Activated CD4-positive, alpha-beta T cell treated with anti-CD3 and anti-CD28 coated beads for 48 hours (primary cell): ENCODE data around the gene GGN.
A peak's percentile ranks its signal among the peaks of the same experiment; 100 is the strongest.
"Not testable (repeated sequence)": the region's sequence is repeated elsewhere in the genome, so short reads cannot be mapped to it uniquely, and the experiment has no call there.

Experiments used
- DNase-seq: peaks from one replicate; pipeline ENCODE4 v3.0.0-alpha.2; 2020

Gene GGN

GRCh38 chr19:38411041-38411712 lies 23.3 kb upstream of the GGN start:
- DNase-seq = no peak

- not testable (repeated sequence) for DNase-seq
Measured at GRCh38 chr19:38410407-38410806, 22.6 kb upstream of the GGN start.

GRCh38 chr19:38409631-38410133 lies 21.8 kb upstream of the GGN start:
- DNase-seq = no peak

GRCh38 chr19:38405276-38405675 lies 17.4 kb upstream of the GGN start:
- no peak for DNase-seq

- DNase-seq = no peak
Measured at GRCh38 chr19:38404858-38405257, 17.0 kb upstream of the GGN start.

GRCh38 chr19:38402967-38403674 lies 15.3 kb upstream of the GGN start, which contains the start of gene FAM98C:
TSS of gene FAM98C (plus strand) at chr19:38403093. CDS start at chr19:38403154, 61 bp downstream.
- peak; percentile 97 for DNase-seq

GRCh38 chr19:38402623-38402966 lies 14.8 kb upstream of the GGN start:
- no peak for DNase-seq

GRCh38 chr19:38401148-38401547 lies 13.3 kb upstream of the GGN start:
- DNase-seq = no peak

GRCh38 chr19:38400361-38400760 lies 12.5 kb upstream of the GGN start:
- DNase-seq = no peak

- no peak for DNase-seq
Measured at GRCh38 chr19:38399537-38399936, 11.7 kb upstream of the GGN start.

GRCh38 chr19:38399081-38399480 lies 11.2 kb upstream of the GGN start:
- DNase-seq = no peak

- DNase-seq = peak; percentile 60
Measured at GRCh38 chr19:38395381-38396114, 7.7 kb upstream of the GGN start.

GRCh38 chr19:38394488-38394887 lies 6.7 kb upstream of the GGN start:
- DNase-seq = peak; percentile 88

GRCh38 chr19:38392707-38393308 lies 5.0 kb upstream of the GGN start:
- no peak for DNase-seq

- no peak for DNase-seq
Measured at GRCh38 chr19:38391911-38392464, 4.2 kb upstream of the GGN start.

GRCh38 chr19:38389957-38390924 lies 2.4 kb upstream of the GGN start:
- no peak for DNase-seq

GRCh38 chr19:38389101-38389925 lies 1.5 kb upstream of the GGN start:
- no peak for DNase-seq

GRCh38 chr19:38388349-38389100 lies 691 bp upstream of the GGN start, which contains the start of gene SPRED3:
TSS of gene SPRED3 (plus strand) at chr19:38388697. CDS start at chr19:38390303, 1,606 bp downstream.
- no peak for DNase-seq

- no peak for DNase-seq
Measured at GRCh38 chr19:38386971-38387549, 774 bp downstream of the GGN start.
